ENCODE data around the gene HDAC4.

DNA sequence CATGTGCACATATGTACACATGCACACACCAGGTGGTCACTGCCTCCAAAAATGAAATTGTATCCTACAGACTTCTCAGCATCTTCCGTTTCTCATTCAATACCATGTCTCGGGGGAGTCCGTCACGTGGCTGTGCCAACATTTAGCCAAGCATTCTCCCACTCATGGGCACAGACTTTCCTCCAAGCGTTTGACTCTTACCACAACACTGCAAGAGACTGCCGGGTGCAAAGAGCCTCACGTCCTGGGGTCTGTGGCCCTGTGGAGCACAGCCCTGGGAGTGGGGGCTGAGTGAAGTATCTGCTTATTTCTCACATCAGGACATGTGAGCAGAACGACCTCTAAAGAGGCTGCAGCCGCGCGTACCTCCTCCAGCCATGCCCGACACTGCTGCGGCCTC, 28.0 kb downstream of the HDAC4 start:
- no peak for TF ChIP-seq CTCF (conservative IDR thresholded peaks at IDR 0.05; ENCODE audit: low read length)
- no peak for TF ChIP-seq EZH2phosphoT487 (IDR thresholded peaks at IDR 0.05; ENCODE audit: borderline replicate concordance)

Data from Loucy (cell line).